OCI-LY1 (cell line): ENCODE results near the gene SLC6A9.

ENCODE experiments used
- H2AFZ ChIP-seq: fragments of 200-600 bp; sonication (generic), shearing (Covaris generic); 2 replicates; pipeline ENCODE4 v1.6.0; 2014; ENCODE audit warnings: antibody characterized with exemption, mild to moderate bottlenecking, low read length
- H3F3A ChIP-seq: fragments of 200-600 bp; sonication (generic), shearing (Covaris generic); 2 replicates; pipeline ENCODE4 v1.6.0; 2014; ENCODE audit warnings: mild to moderate bottlenecking, antibody characterized with exemption, low read length, moderate library complexity; ENCODE audit not compliant: insufficient read depth
- H3K27ac ChIP-seq: fragments of 200-600 bp; sonication (generic); 2 replicates; pipeline ENCODE4 v1.5.1; 2014; ENCODE audit warnings: low read length, mixed run types, mild to moderate bottlenecking, low read depth; ENCODE audit not compliant: poor library complexity, severe bottlenecking
- H3K27me3 ChIP-seq: fragments of 200-600 bp; sonication (generic); 2 replicates; pipeline ENCODE4 v1.6.0; 2014; ENCODE audit warnings: antibody characterized with exemption, mild to moderate bottlenecking, low read length, moderate library complexity; ENCODE audit not compliant: insufficient read depth
- H3K36me3 ChIP-seq: fragments of 200-600 bp; sonication (generic); 2 replicates; pipeline ENCODE4 v1.6.1; 2014; ENCODE audit warnings: mild to moderate bottlenecking, antibody characterized with exemption, low read length, moderate library complexity, mixed read lengths; ENCODE audit not compliant: insufficient read depth
- H3K4me1 ChIP-seq: fragments of 200-600 bp; sonication (generic); 2 replicates; pipeline ENCODE4 v1.5.1; 2014; ENCODE audit warnings: mild to moderate bottlenecking, low read length, moderate library complexity; ENCODE audit not compliant: insufficient read depth, severe bottlenecking
- H3K4me2 ChIP-seq: fragments of 200-600 bp; sonication (generic), shearing (Covaris generic); 2 replicates; pipeline ENCODE4 v1.6.1; 2014; ENCODE audit warnings: low read length
- H3K4me3 ChIP-seq: fragments of 200-600 bp; sonication (generic); 2 replicates; pipeline ENCODE4 v1.5.1; 2014; ENCODE audit warnings: low read length, low read depth, mild to moderate bottlenecking, mixed read lengths; ENCODE audit not compliant: poor library complexity, severe bottlenecking
- H3K79me2 ChIP-seq: fragments of 200-600 bp; shearing (Covaris generic); 2 replicates; pipeline ENCODE4 v1.6.1; 2016; ENCODE audit warnings: mixed run types, low read length, mixed read lengths; ENCODE audit not compliant: insufficient read depth
- H3K9ac ChIP-seq: fragments of 200-600 bp; sonication (generic), shearing (Covaris generic); 2 replicates; pipeline ENCODE4 v1.6.1; 2014; ENCODE audit warnings: mild to moderate bottlenecking, low read length, mixed read lengths
- H3K9me2 ChIP-seq: fragments of 200-600 bp; sonication (generic), shearing (Covaris generic); 2 replicates; pipeline ENCODE4 v1.6.1; 2014; ENCODE audit warnings: low read depth, mild to moderate bottlenecking, low read length, mixed read lengths
- H3K9me3 ChIP-seq: fragments of 200-600 bp; shearing (Covaris generic); 2 replicates; pipeline ENCODE4 v1.6.1; 2014; ENCODE audit warnings: low read length, mixed read lengths
- H4K20me1 ChIP-seq: fragments of 200-600 bp; sonication (generic), shearing (Covaris generic); 2 replicates; pipeline ENCODE4 v1.6.0; 2016; ENCODE audit warnings: mild to moderate bottlenecking, low read length; ENCODE audit not compliant: insufficient read depth
- CTCF ChIP-seq: fragments of 200-600 bp; sonication (generic), shearing (Covaris generic); IDR thresholded peaks from 2 replicates; pipeline ENCODE4 v1.5.1; 2017; ENCODE audit warnings: mild to moderate bottlenecking, antibody characterized with exemption, low read length, moderate library complexity, mixed read lengths
- EZH2 ChIP-seq: fragments of 200-600 bp; sonication (generic), shearing (Covaris generic); IDR thresholded peaks from 2 replicates; pipeline ENCODE4 v1.8.0; 2017; ENCODE audit warnings: borderline replicate concordance, mixed run types, mild to moderate bottlenecking, antibody characterized with exemption, low read length, moderate library complexity, mixed read lengths

The SLC6A9 gene

DNA sequence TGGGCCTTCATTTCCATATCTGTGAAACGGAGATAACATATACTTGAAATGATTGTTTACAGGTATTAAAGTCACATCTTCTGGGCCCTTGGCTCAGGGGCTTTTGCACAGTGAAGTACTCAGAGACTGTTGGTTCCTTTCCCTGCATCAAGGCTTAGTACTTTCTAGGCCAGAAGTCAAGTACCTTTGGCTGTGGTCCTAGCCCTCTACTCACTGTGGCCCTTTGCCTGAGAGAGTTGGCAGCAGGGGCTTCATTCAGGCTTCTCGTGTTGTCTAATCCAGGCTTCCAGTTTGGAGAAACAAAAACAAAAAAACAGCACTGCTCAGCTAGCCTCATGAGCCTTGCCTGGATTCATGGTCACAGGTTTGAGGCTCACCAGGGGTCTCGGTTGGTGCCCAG, 69.6 kb downstream of the SLC6A9 start:
- Histone ChIP-seq H3K9ac (no peak overlapping the region), H3K27me3 (no peaks in the 10 kb centered on the region), H3F3A (no peaks in the 10 kb centered on the region)

DNA sequence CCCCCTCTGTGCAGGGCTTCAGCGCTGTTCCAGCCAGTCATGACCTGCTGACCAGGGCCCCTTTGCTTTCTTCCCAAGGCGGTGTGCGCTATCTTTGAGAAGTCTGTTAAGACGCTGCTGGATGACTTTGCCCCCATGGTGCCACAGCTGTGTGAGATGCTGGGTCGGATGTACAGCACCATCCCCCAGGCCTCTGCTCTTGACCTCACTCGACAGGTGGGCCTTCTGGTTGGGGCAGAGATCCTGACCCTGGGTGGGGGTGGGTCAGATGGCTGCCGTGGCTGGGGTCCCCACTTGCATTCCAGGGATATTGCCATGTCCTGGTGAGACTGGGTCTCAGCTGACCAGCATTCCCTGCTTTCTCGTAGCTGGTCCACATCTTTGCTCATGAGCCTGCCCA, 70.5 kb downstream of the SLC6A9 start:
- Histone ChIP-seq H3K4me2 (no peak overlapping the region), H2AFZ (no peak overlapping the region), H3K27me3 (no peaks in the 10 kb centered on the region), H3K27ac (no peak overlapping the region), H3K4me3 (no peak overlapping the region), H3K36me3 (peaks cover 40% of the 10 kb centered on the region; the same call in 1 of the 2 replicates), H4K20me1 (no peaks in the 10 kb centered on the region), H3K9me3 (no peaks in the 10 kb centered on the region), H3K9me2 (no peaks in the 10 kb centered on the region), H3K4me1 (no peaks in the 10 kb centered on the region), H3K9ac (no peak overlapping the region), H3K79me2 (no peaks in the 10 kb centered on the region), H3F3A (no peaks in the 10 kb centered on the region)
- TF ChIP-seq EZH2: no peak
- no peak for TF ChIP-seq CTCF

More for the DNA sequence above, 69.6 kb downstream of the SLC6A9 start:
- TF ChIP-seq EZH2 (no peak), CTCF (no peak)
- Histone ChIP-seq H3K79me2 (no peaks in the 10 kb centered on the region), H3K9me3 (no peaks in the 10 kb centered on the region), H3K4me1 (no peaks in the 10 kb centered on the region), H3K27ac (no peak overlapping the region), H3K9me2 (no peaks in the 10 kb centered on the region), H3K4me3 (no peak overlapping the region), H4K20me1 (no peaks in the 10 kb centered on the region), H3K4me2 (no peak overlapping the region), H2AFZ (no peak overlapping the region), H3K36me3 (peaks cover 37% of the 10 kb centered on the region; the same call in 1 of the 2 replicates)

DNA sequence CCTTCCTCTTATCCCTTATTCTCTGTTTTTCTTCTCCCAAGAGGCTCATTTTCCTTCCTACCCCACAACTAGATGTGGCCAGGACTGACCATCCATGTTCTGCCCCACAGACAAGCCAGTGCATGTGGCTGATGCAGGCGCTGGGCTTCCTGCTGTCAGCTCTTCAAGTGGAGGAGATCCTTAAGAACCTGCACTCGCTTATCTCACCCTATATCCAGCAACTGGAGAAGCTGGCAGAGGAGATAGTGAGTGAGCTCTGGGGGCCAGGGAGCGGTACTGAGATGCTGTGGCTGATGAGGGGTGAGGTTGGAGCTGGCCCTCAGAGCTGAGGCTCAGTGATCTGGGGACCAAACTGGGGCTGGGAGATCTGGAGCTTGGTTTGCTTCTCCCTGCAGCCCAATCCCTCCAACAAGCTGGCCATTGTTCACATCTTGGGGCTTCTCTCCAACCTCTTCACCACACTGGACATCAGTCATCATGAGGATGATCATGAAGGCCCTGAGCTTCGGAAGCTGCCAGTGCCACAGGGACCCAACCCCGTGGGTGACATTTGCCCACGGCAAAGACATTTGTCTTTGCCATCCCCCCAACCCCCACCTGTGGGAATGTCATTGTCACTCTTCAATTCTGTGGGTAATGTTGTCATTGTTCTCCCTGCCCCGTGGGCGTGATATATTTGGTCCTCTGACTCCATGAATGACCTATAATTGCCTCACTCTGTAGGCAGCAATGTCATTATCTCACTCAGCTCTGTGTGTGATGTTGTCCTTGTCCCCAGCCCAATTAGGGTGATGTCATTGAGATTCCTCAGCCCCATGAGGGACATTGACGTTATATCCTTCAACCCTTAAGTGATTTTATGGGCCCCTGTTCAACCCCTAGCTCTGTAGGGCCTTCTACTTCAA, 72.7 kb downstream of the SLC6A9 start:
- Histone ChIP-seq H3K4me3 (no peak overlapping the region), H3K9me3 (no peaks in the 10 kb centered on the region), H3K4me2 (no peak overlapping the region), H3K27ac (no peak overlapping the region), H2AFZ (no peak overlapping the region), H4K20me1 (no peaks in the 10 kb centered on the region), H3K79me2 (no peaks in the 10 kb centered on the region), H3F3A (no peaks in the 10 kb centered on the region), H3K4me1 (no peaks in the 10 kb centered on the region), H3K27me3 (no peaks in the 10 kb centered on the region), H3K9ac (no peak overlapping the region), H3K36me3 (peaks cover 40% of the 10 kb centered on the region; the same call in 1 of the 2 replicates), H3K9me2 (no peaks in the 10 kb centered on the region)
- no peak for TF ChIP-seq CTCF
- TF ChIP-seq EZH2: no peak
